Pancreas (tissue), 10 donors: ENCODE results near the gene TMEM131L. TPM values are rescaled to one million over a fixed set of nuclear protein-coding genes. Genes with fewer than 3 reads are reported as not detected.

Experiments
- ATAC-seq, 4 donors: fragments of 200-7000 bp; cut with Tn5 transposase; one replicate each; pipeline versions ENCODE4 v1.8.0 to v1.9.1; 2020; ENCODE audit warnings: mild to moderate bottlenecking in 4 of 4, moderate library complexity in 4 of 4
- DNase-seq, 6 donors: peaks; one replicate each; pipeline ENCODE4 v3.0.0-alpha.2; 2020
- FAIRE-seq: peaks from 2 replicates; lab custom pipeline; 2012; peaks lifted over from hg19 to GRCh38; lab: Jason Lieb, UNC
- H3K27ac ChIP-seq, 4 donors: fragments of 200-600 bp; sonication (generic); 1 replicate in 3 of 4; 2 replicates in 1 of 4; pipeline versions ENCODE4 v1.5.0 to v1.8.0; 2020
- H3K27me3 ChIP-seq, 4 donors: fragments of 200-600 bp; one replicate each; pipeline ENCODE4 v1.8.0; 2021
- H3K36me3 ChIP-seq, 3 donors: fragments of 200-600 bp; sonication (generic) in 1 of 3; one replicate each; pipeline versions ENCODE4 v1.5.0 to v1.8.0; 2020 to 2021
- H3K4me1 ChIP-seq, 3 donors: fragments of 200-600 bp; one replicate each; pipeline ENCODE4 v1.8.0; 2021
- H3K4me3 ChIP-seq, 4 donors: fragments of 200-600 bp; sonication (generic) in 2 of 4; one replicate each; pipeline versions ENCODE4 v1.5.0 to v1.8.0; 2020 to 2021
- H3K9me3 ChIP-seq, 4 donors: fragments of 200-600 bp; one replicate each; pipeline ENCODE4 v1.8.0; 2021
- CTCF ChIP-seq, 4 donors: fragments of 200-600 bp; sonication (generic) in 3 of 4; IDR thresholded peaks; one replicate each; pipeline versions ENCODE4 v1.5.0 to v1.8.0; 2021; ENCODE audit warnings: antibody characterized with exemption in 4 of 4
- WGBS, 2 donors: extraction: QIAGEN DNeasy Blood & Tissue Kit; methylation state at CpG; one replicate each; pipeline ENCODE4 v1.1.7; 2013; 5-methylcytosine and 5-hydroxymethylcytosine counted together
- intact Hi-C, 3 donors: fragments of 100-400 bp; cut with DNase I; formaldehyde crosslinking; loops; one replicate each; pipeline versions ENCODE4 v1.11.1 to v1.14.2; 2022
- polyA plus RNA-seq, 2 donors: library from polyadenylated mRNA; stranded (reverse); fragments of 200-250 nt; gene quantifications; one replicate each; pipeline ENCODE4 v1.2.3, GENCODE V29; 2013
- total RNA-seq, 6 donors: library from RNA; stranded (reverse); fragmentation: NEBNext Ultra II Directional in 4 of 6; extraction: Animal tissue kit (Norgen Biotek cat#: 25700) in 4 of 6; gene quantifications; one replicate each; pipeline versions ENCODE4 v1.2.1 to v1.2.4, GENCODE V29; 2021 to 2023
- donor health status: healthy with polysubstance abuse.
- donor health status: DM: no; HTN: no; CAD: no; lungs with moderate emphysema.
- donor health status: DM: no; HTN: no; CAD: no.
- donor health status: control.
- donor health status: control.
- donor health status: Bipolar disorder and iron deficiency.
- donor health status: DM: yes; HTN: yes; CAD: no.
- donor health status: DM: no; HTN: no; CAD: no.
- donor health status: DM: no; HTN: no; CAD: no.
- donor health status: DM: yes; HTN: yes; CAD: no.

The TMEM131L gene
- total and polyA plus RNA-seq, 8 donors, result 9.4 to 29.5 (median 20.1) TPM

GRCh38 chr4:153532636-153533035 is 66.5 kb downstream of the TMEM131L start:
- no peak overlapping the region for H3K4me3 ChIP-seq
- peaks cover 35 to 47% (median 36%) of the 10 kb centered on the region in 3 donors for H3K4me1 ChIP-seq
- TF ChIP-seq CTCF (IDR thresholded peaks at IDR 0.05), result no peak
- H3K27ac ChIP-seq, result no peak overlapping the region
- H3K9me3 ChIP-seq, result no peaks in the 10 kb centered on the region
- ATAC-seq (no peak), DNase-seq (no peak), FAIRE-seq (no peak)
- intact Hi-C loops, result no loop called here
- no peaks in the 10 kb centered on the region for H3K36me3 ChIP-seq
- no peaks in the 10 kb centered on the region for H3K27me3 ChIP-seq
- WGBS, 2 donors, result 84 to 90% methylated on average over 6 of the region's 6 CpGs

- no peak for FAIRE-seq
- H3K36me3 ChIP-seq, result no peaks in the 10 kb centered on the region
- TF ChIP-seq CTCF (IDR thresholded peaks at IDR 0.05), result no peak
- no peaks in the 10 kb centered on the region for H3K9me3 ChIP-seq
- H3K27me3 ChIP-seq, result no peaks in the 10 kb centered on the region
- H3K27ac ChIP-seq, result no peak overlapping the region
- peaks cover 36 to 52% (median 40%) of the 10 kb centered on the region in 3 donors for H3K4me1 ChIP-seq
- DNase-seq, result no peak
- H3K4me3 ChIP-seq, result no peak overlapping the region
- no peak for ATAC-seq
- intact Hi-C loops, result no loop called here
These were observed 67.2 kb downstream of the TMEM131L start for GRCh38 chr4:153533387-153533786.

- 86 to 87% methylated on average over 10 of the region's 10 CpGs for WGBS, 2 donors
- Histone ChIP-seq H3K4me1 (peaks cover 31 to 46% (median 34%) of the 10 kb centered on the region in 3 donors), H3K9me3 (no peaks in the 10 kb centered on the region), H3K27me3 (no peaks in the 10 kb centered on the region), H3K27ac (no peak overlapping the region), H3K36me3 (no peaks in the 10 kb centered on the region), H3K4me3 (no peak overlapping the region)
- no peak for TF ChIP-seq CTCF (IDR thresholded peaks at IDR 0.05)
- intact Hi-C loops, result no loop called here
- ATAC-seq (no peak), FAIRE-seq (no peak), DNase-seq (no peak)
These were observed 68.9 kb downstream of the TMEM131L start for GRCh38 chr4:153534792-153535629.

GRCh38 chr4:153535772-153536513 is 69.8 kb downstream of the TMEM131L start:
- H3K27ac ChIP-seq, result no peak overlapping the region
- intact Hi-C loops, result no loop called here
- no peak for TF ChIP-seq CTCF (IDR thresholded peaks at IDR 0.05)
- H3K4me1 ChIP-seq, result peaks cover 30 to 45% (median 31%) of the 10 kb centered on the region in 3 donors
- H3K9me3 ChIP-seq, result no peaks in the 10 kb centered on the region
- WGBS, 2 donors, result 41 to 48% methylated on average over 7 of the region's 7 CpGs
- H3K36me3 ChIP-seq, result no peaks in the 10 kb centered on the region
- no peak for ATAC-seq
- DNase-seq, result no peak
- no peaks in the 10 kb centered on the region for H3K27me3 ChIP-seq
- H3K4me3 ChIP-seq, result no peak overlapping the region
- FAIRE-seq, result no peak
